ENCODE measurements around the gene ADGRL3. TPM values are rescaled to one million over a fixed set of nuclear protein-coding genes. Genes with fewer than 3 reads are reported as not detected.
A peak's percentile ranks its signal among the peaks of the same experiment; 100 is the strongest.

The ADGRL3 gene
- total and polyA plus RNA-seq, 4 donors, result 0.39 to 59.9 (median 2.9) TPM

DNA sequence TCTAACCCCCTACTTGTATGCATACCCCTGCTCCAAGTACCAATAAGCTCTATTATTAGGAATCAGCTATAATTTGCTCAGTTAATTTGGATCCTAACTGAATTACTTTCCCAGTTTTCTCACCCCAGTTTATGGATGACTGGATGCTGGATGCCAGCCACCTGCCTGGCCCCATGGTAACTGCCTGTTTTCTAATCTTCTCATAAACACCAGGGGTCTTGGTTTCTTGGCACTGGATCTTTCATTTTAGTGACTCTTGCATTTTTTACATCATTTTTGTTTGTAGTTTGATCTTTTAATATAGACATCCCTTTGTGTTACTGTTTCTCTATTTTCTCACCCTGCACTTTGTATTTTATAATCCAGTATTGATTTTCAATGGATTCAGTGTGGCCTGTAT lies 246.8 kb downstream of the ADGRL3 start:
- DNase-seq (peak in 1 of 3 donors; percentile 25), ATAC-seq (ENCODE audit: insufficient read depth, low FRiP score) (no peak)
- H3K4me3 ChIP-seq, result no peak overlapping the region
- H3K4me1 ChIP-seq (ENCODE audit: control insufficient read depth in 5 of 5, insufficient read depth in 5 of 5, low read length in 5 of 5), result no peaks in the 10 kb centered on the region
- TF ChIP-seq CTCF (IDR thresholded peaks at IDR 0.05; ENCODE audit: control extremely low read depth, extremely low read depth), result no peak
- H3K9me3 ChIP-seq (ENCODE audit: control insufficient read depth in 4 of 4, insufficient read depth in 3 of 4, low read length in 3 of 4), result no peaks in the 10 kb centered on the region
- no peaks in the 10 kb centered on the region for H3K36me3 ChIP-seq (ENCODE audit: control insufficient read depth in 4 of 4, insufficient read depth in 4 of 4, low read length in 4 of 4)
- H3K9ac ChIP-seq (ENCODE audit: insufficient read depth in 1 of 2, low read length in 2 of 2), result no peak overlapping the region
- H3K27ac ChIP-seq (ENCODE audit: low read depth in 1 of 2, low read length in 1 of 2), result no peak overlapping the region
- H3K27me3 ChIP-seq (ENCODE audit: control insufficient read depth in 3 of 3, insufficient read depth in 3 of 3, low read length in 2 of 3), result no peaks in the 10 kb centered on the region

DNA sequence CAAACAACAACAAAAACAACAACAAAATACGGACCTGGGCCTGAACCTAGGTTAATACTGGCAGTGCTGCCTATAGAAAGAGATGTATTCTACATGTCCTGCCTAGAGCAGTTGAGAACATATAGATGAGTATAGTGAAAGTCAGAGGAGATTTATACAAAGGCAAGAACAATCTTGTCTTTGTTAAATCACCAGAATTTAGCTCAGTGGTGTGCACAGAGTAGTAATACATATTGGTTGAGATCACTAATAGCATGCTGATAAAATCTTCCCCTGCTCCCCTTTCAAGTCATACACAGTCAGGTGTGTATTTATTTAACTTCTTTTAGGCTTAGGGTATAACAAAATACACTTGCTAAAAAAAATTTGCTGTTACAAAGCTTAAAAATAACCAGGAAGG lies 247.8 kb downstream of the ADGRL3 start:
- H3K4me1 ChIP-seq (ENCODE audit: control insufficient read depth in 5 of 5, insufficient read depth in 5 of 5, low read length in 5 of 5), result no peaks in the 10 kb centered on the region
- 96 to 98% methylated on average over 1 of the region's 1 CpG for WGBS, 2 donors
- no peaks in the 10 kb centered on the region for H3K27me3 ChIP-seq (ENCODE audit: control insufficient read depth in 3 of 3, insufficient read depth in 3 of 3, low read length in 2 of 3)
- ATAC-seq (ENCODE audit: insufficient read depth, low FRiP score) (no peak), DNase-seq (no peak)
- no peaks in the 10 kb centered on the region for H3K36me3 ChIP-seq (ENCODE audit: control insufficient read depth in 4 of 4, insufficient read depth in 4 of 4, low read length in 4 of 4)
- H3K27ac ChIP-seq (ENCODE audit: low read depth in 1 of 2, low read length in 1 of 2), result no peak overlapping the region
- no peak overlapping the region for H3K4me3 ChIP-seq
- no peak overlapping the region for H3K9ac ChIP-seq (ENCODE audit: insufficient read depth in 1 of 2, low read length in 2 of 2)
- no peak for TF ChIP-seq CTCF (IDR thresholded peaks at IDR 0.05; ENCODE audit: control extremely low read depth, extremely low read depth)
- H3K9me3 ChIP-seq (ENCODE audit: control insufficient read depth in 4 of 4, insufficient read depth in 3 of 4, low read length in 3 of 4), result no peaks in the 10 kb centered on the region

GRCh38 chr4:61451935-61452334 lies 251.8 kb downstream of the ADGRL3 start:
- Histone ChIP-seq H3K9me3 (ENCODE audit: control insufficient read depth in 4 of 4, insufficient read depth in 3 of 4, low read length in 3 of 4) (no peaks in the 10 kb centered on the region), H3K27ac (ENCODE audit: low read depth in 1 of 2, low read length in 1 of 2) (no peak overlapping the region), H3K4me3 (no peak overlapping the region), H3K27me3 (ENCODE audit: control insufficient read depth in 3 of 3, insufficient read depth in 3 of 3, low read length in 2 of 3) (no peaks in the 10 kb centered on the region), H3K4me1 (ENCODE audit: control insufficient read depth in 5 of 5, insufficient read depth in 5 of 5, low read length in 5 of 5) (no peaks in the 10 kb centered on the region), H3K9ac (ENCODE audit: insufficient read depth in 1 of 2, low read length in 2 of 2) (no peak overlapping the region), H3K36me3 (ENCODE audit: control insufficient read depth in 4 of 4, insufficient read depth in 4 of 4, low read length in 4 of 4) (no peaks in the 10 kb centered on the region)
- 79 to 84% methylated on average over 3 of the region's 3 CpGs for WGBS, 2 donors
- no peak for DNase-seq
- no peak for ATAC-seq (ENCODE audit: insufficient read depth, low FRiP score)
- no peak for TF ChIP-seq CTCF (IDR thresholded peaks at IDR 0.05; ENCODE audit: control extremely low read depth, extremely low read depth)

DNA sequence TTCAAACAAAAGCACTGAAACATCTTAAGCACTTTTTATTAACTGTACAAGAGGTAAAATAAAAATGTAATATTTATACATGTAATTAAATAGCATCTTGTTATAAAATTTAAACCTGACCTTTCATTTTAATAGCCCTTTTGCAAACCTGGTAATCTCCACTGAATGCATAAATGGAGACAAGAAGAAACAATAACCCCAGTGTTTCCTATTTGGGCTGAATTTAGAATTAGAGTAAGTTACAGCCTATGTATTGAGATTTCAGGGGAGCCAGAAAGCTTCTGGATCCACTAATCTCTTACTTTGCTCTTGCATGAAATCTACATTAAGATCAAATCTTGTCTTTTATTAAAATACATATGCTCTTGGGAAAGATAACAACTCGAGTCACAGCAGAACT lies 261.8 kb downstream of the ADGRL3 start:
- ATAC-seq (ENCODE audit: insufficient read depth, low FRiP score) (no peak), DNase-seq (no peak)
- Histone ChIP-seq H3K36me3 (ENCODE audit: control insufficient read depth in 4 of 4, insufficient read depth in 4 of 4, low read length in 4 of 4) (no peaks in the 10 kb centered on the region), H3K27me3 (ENCODE audit: control insufficient read depth in 3 of 3, insufficient read depth in 3 of 3, low read length in 2 of 3) (no peaks in the 10 kb centered on the region), H3K4me1 (ENCODE audit: control insufficient read depth in 5 of 5, insufficient read depth in 5 of 5, low read length in 5 of 5) (no peaks in the 10 kb centered on the region), H3K4me3 (no peak overlapping the region), H3K9ac (ENCODE audit: insufficient read depth in 1 of 2, low read length in 2 of 2) (no peak overlapping the region), H3K27ac (ENCODE audit: low read depth in 1 of 2, low read length in 1 of 2) (no peak overlapping the region), H3K9me3 (ENCODE audit: control insufficient read depth in 4 of 4, insufficient read depth in 3 of 4, low read length in 3 of 4) (peaks cover 0 to 1% (median 0%) of the 10 kb centered on the region in 4 donors)
- WGBS, 2 donors, result 84% methylated on average over 1 of the region's 1 CpG
- TF ChIP-seq CTCF (IDR thresholded peaks at IDR 0.05; ENCODE audit: control extremely low read depth, extremely low read depth), result no peak
